Stimulated activated CD4-positive, alpha-beta T cell treated with anti-CD3 and anti-CD28 coated beads, TNF-alpha, amount 100 ng/mL, for 48 hours (primary cell): ENCODE measurements around the gene PDLIM1.

Experiments used
- DNase-seq, 3 donors: peaks; one replicate each; pipeline ENCODE4 v3.0.0-alpha.2; 2020; ENCODE audit warnings: low read depth in 3 of 3

The PDLIM1 gene

DNA sequence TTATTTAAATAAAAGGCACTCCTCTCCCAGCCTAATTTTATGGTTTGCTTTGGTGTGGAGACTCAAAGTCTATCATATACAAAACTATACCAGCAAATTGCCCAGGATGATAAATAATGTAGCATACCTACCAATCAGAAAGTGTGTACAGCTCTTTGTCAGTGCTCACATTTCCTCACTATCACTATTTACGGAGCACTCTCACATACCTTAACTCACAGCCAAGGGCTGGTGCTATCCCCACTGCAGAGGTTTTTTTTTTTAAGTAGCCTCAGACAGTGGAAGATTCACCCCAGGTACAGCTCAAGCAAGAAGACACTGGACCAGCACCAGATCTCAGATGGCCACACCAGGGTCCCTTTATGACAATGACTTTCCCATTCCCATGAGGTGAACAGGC lies 2.5 kb downstream of the PDLIM1 start:
- no peak for DNase-seq

DNA sequence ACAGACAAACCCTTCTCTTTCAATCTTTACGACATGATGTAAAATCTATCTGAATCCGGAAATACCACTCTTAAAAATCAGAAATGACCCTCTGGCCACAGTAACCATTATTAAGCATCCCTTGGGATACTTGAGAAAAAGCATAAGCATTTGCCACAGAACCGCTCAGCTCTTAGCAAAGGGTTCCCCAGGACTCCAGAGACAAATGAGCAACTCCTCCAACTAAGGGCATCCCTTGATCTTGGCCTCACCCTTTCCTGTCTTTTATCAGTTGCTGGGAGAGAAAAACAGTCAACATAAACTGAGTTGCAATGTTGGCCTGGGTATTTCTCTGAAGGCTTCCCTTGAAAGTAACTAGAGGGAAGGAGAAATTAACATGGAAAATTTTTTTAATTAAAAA lies 3.5 kb downstream of the PDLIM1 start:
- no peak for DNase-seq

DNA sequence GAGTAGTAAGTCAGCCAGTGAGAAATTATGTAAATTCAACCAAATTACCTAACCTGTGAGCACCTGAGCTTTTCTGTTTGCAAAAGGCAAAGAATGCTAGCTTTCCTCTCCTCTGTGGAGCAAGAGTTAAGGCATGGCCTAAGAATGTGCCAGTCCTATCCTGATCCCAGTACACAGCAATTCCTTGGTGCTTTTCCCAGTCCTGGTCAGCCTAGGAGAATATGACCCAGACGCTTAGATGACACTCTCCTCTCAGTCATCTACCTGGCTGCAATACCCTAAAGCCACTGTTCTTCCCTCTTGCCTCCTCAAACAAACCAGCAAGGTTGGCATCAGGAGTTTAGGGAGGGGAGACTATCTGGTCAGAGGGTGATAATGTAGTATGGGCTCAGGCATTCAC lies 4.1 kb downstream of the PDLIM1 start:
- no peak for DNase-seq

DNA sequence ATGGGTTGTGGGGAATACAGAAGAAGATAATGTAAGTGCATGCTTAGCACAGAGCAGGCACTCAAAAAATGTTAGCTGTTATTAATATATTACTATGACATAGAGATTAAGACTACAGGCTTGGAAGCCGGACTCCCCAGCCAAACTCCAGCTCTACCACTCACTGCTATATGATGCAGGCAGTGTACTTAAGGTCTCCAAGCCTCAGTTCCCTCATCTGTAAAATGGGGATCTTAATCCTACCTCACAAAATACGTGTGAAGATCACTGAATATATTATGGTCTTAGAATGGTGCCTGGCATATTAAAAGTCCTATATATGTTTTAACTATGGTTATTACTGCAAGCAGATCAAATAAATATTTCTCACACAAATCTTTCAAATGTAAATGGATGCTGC lies 5.2 kb downstream of the PDLIM1 start:
- no peak for DNase-seq

DNA sequence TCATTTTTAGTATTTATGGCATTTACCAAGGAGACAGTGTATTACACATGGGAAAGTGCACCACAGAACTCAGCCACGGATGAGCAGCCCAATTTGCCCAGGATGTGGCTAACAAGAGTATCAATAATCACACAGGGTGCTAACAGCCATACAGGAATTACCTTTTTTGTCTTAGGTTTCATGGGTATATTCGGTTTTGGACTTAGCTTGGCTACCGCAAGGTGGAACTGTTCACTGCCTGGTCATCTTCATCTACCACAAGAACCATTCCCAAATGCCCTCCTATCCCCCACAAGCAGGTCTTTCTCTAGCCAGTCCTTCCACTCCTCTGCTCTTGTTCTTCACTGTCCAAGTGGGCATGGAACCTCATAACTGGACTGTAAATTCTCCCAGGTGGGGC lies 6.0 kb downstream of the PDLIM1 start:
- no peak for DNase-seq

DNA sequence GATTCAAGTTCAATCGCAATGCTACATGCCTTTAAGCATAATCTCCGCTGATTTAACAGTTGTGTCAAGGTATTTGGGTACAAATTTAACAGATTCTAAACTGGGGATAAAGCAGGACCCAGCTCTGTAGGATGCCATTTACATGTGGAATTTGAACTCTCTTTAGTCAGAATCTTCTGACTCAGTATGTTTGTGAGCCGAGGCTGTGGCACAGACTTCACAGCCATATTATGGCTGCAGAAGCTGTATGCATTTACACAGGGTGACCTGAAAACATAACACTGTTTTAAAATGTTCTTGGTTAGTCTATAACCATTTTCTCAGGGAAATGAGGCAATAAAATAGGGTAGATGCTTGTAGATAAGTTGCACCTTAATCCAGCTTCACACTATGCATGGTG lies 8.7 kb downstream of the PDLIM1 start:
- no peak for DNase-seq

DNA sequence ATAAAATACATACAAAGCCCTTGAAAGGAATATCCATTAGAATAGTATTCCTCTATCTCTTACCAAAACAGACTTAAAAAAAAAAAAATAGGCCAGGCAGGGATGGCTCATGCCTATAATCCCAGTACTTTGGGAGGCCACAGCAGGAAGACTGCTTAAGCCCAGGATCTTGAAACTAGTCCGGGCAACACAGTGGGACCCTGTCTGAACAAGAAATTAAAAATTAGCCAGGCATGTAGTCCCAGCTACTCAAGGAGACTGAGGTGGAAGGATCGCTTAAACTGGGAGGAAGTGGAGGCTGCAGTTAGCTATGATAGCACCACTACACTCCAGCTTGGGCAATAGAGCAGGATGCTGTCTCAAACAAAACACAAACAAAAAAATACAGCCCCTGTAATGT lies 9.6 kb downstream of the PDLIM1 start:
- no peak for DNase-seq

DNA sequence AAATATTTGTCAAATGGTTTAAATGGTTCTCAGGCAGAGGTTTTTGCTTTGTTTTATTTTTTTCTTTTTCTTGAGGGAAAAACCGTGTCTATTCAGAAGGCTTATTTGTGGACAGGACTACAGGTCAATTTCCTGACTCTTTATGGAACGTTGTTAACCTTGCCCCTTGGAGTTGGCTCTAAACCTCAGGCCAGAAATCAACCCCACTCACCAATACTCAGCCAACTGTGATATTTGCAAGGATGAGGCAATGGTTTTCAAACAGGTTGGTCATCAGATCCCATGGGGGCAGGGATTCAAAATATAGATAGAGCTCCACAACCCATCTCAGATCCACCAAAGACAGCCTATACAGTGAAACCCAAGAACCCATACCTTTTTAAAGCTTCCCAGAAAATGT lies 10.2 kb downstream of the PDLIM1 start:
- DNase-seq, result no peak

DNA sequence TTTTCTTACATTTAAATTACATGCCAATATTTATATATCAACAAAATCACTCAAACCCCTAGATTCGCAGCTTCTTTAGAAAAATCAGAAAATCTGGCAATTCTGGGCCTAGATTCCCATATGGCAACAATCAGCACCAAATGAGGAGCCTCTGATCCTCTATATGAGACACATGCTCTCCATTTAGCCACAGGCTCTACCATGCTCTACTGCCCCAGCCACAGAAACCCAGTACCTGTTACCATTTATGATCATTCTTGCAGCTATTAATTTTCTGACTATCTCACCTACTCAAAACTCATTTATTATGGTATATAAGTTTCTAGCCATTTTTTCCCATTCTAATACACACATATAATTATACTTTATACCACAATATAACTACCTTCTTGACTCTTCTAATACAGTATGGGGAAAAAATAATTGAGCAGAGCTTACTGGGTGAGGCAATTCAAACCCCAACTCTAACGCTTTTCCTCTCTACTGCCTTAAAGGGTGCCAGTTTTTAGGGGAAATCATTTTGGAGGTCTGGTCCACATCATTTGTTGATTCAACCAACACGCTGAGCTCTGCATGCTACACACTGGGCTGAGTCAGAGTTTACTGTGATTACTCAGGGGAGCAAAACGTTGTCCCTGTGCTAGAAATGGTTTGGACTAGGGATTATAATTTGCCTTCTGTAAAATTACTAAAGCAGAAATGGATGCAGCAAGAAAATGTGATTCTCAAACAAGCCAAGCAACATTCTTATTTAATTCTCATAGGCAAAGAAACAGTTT lies 11.6 kb downstream of the PDLIM1 start:
- no peak for DNase-seq

DNA sequence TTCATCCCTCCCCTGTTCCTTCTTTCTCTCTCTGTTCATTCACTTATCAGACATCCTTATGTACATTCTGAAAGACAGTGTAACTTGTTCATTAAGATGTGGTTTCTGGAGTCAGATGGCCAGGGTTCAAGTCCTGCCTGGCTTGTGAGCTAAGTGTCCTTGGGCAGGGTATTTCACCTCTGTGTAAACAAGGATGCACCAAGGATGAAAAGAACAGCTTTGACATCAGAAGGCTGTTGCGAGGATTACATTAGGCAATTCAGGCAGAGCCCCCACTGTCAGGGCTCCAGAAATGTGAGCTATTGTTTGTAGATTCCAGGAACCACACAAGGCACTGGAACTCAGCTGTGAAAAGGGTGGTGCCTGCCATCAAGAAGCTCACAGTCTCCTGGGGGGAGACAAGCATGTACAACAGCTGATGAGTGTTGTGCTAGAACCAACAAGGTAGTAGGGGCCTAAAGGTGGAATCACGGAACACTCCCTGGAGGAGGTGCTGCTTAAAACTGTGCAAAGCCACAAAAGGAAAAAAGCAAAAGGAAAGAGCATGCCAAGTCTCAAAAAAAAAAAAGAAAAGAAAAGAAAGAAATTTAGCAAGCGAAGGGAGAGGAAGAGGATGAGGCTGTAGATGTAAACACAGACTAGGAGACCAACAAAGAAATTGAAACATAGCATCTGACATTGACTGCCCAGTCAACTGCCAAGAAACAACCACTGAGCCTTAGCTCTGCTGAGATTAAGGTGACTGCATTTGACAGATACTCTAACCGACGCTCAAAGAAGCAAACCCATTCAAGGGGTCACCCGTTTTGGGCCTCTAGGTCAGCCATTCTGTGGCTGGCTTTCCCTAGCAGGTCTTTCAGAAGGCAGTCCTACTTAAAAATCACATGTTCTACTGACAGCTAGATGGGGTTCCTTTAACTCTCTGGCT lies 12.5 kb downstream of the PDLIM1 start:
- no peak for DNase-seq

DNA sequence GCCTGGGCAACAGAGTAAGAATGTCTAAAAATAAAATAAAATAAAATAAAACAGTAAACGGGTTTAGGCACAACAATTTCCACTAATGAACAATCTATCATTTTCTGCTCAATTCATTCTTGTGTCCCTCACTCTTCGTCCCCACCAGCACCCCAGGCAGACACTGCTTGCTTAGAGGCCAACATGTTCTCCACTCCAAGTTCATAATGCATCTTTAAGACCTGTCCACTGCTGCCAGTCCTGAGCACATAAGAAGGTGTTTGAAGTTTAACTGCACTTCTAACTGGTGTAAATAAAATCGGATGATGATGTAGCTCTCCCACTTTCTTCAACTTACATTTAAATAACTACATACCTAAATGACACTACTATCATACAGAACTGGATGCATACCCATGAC lies 13.2 kb downstream of the PDLIM1 start:
- no peak for DNase-seq

DNA sequence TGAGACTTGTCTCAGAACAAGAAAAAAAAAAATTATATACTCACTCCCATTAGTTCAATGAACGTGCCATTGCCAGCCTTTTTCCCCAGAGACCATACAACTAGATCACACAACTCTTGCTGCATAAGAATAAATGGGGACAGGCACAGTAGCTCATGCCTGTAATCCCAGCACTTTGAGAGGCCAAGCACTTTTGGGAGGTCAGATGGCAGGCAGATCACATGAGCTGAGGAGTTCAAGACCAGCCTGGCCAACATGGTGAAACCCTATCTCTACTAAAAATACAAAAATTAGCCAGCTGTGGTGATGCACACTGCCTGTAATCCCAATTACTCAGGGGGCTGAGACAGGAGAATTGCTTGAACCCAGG lies 13.6 kb downstream of the PDLIM1 start:
- DNase-seq, result no peak

DNA sequence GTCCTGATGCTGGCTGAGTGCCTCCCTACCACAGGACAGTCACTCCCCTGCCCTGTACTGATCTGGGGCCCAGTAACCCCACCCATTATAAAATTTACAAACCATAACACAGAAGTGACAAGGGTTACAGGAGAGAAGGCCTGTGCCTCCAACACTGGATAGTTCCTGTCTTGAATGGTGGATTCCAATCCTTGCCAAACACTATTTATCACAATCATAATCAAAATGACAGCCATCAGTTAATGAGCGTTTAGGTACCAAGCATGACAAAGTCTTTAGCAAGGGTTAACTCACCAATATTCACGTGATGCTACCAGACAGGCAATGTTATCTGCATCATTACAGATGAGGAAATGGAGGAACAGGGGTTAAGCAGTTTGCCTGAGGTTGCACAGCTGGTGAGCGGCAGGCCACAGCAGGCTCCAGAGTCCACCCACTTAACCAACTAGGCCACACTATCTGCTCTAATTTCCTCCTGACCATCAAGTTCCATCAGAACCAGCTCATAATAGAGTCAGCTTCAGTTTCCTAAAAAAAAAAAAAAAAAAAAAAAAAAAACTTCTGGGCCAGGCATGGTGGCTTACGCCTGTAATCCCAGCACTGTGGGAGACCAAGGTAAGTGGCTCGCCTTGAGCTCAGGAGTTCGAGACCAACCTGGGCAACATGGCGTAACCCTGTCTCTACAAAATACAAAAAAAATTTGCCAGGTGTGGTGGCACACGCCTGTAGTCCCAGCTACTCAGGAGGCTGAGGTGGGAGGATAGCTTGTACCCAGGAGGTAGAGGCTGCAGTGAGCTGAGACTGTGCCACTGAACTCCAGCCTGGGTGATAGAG lies 14.2 kb downstream of the PDLIM1 start:
- DNase-seq, result no peak

DNA sequence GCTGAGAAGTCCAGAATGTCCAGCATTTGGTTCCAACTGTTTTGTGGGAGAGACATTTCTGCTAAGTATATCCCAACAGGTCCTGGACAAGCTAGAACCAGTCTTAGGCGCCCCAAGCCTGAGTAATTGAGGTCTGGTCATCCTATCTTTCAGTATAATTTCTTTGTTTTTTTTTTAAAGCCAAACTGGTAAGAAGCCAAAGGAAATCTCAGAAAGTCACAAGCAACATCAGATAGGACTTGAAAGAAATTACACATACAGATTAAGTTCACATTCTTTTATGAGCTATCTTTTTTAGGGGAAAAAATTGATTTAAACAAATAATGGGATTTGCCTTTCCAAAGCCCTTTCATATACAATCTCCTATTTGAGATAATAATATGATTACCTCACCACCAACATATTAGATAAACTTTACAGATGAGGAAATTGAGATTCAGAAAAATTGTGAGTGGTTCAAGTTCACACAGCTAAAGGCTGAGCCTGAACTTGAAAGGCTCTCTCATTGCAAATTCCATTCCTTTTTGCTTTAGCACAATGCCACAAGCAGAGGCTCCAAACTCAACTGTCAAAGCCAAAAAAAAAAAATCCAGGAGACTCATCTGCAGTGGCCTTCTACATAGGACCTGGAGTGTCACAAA lies 15.0 kb downstream of the PDLIM1 start:
- DNase-seq, result no peak

DNA sequence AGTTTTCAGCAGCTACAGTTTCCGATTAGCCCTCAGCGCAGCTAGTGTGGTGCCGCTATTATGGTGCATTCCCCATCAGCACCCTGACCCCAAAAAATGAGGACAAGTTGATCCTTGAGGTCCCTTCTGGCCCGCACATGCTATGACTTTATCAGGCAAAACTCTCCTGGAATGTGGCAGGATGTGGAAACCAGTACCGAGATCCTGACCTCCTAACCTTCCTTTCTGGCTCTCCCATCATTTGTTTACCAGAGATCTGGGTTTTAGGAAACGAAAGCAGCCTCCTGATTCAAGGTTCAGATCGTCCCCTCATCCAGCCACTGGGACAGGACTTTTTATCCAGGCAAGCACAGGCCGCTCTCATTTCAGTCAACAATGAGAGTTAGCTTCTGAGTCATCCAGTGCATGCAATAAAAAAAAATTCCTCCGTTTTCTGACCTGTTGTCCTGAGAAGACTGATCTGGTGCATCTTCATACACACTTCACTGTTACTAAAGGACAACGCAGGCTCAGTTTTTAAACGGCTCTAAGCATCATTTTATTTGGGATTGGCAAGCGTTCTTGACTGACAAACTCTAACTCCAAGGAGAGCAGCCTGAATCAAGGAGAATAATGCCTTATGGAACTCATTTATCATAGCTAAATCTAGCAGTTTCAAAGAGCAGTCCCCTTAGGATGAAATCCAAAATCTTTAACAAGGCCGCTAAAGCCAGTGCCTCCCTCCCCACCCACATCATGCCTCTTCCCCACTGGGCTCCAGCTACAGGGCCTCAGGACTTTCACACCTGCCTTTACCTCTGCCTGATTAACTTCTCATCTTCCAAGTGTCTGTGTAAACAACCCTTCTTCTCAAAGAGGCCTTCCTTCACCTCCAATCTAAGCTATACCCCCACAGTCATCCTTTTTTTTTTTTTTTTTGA lies 17.1 kb downstream of the PDLIM1 start:
- no peak for DNase-seq

DNA sequence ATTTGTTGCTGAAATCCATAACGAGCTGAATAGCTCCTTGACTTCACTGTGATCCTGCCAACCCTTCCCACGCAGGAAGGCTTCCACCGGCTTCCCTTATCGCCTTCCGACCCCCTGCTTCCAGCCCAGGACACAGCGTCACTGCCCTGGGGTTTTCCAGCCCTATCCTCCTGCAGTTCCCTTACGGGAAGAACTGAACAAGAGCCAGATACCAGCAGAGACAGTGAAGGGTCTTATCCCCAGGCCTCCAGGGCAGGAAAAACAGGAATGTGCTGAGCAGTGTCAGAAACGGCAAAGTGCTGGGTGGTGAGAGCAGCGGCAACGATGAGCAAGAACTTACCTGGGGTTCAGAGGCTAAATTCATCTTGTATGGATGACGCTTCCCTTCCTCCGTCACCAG lies 22.4 kb downstream of the PDLIM1 start:
- no peak for DNase-seq

DNA sequence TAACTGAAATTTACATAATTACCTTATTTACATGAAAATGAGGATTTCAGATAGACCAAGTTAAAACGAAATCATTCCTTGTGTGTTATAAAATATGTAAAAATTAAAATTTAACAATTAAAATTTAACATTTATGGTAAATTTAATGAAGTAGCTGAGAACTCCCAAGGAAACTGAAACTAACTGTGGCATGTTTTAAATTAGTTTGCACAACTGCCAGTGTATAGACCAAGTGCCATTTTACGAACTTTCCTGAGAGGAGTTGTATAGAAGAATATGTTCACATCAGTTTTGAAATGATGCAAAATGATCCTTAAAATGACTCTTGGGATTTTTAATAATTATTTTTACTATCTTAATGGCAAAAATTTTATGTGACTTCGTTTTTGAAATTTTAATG lies 23.6 kb downstream of the PDLIM1 start:
- no peak for DNase-seq

DNA sequence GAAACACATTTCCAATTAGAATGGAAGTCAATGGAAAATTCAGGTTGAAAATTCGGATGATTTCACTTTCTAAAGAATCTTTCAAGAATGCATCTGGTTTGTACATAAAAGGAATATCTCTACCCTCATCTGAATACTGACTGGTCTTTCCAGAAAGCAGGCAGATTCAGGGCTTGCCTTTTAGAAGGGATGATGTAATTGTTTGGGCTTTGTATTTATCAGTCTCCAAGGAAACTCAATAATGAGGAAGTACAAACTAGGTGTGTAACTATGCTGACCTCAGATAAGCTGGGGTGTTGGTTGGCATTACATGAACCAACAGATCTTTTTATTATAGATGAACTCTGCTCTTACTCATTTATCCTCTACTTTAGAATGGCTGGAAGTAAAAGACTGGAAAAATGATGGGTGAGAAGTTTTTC lies 24.1 kb downstream of the PDLIM1 start:
- DNase-seq, result no peak

DNA sequence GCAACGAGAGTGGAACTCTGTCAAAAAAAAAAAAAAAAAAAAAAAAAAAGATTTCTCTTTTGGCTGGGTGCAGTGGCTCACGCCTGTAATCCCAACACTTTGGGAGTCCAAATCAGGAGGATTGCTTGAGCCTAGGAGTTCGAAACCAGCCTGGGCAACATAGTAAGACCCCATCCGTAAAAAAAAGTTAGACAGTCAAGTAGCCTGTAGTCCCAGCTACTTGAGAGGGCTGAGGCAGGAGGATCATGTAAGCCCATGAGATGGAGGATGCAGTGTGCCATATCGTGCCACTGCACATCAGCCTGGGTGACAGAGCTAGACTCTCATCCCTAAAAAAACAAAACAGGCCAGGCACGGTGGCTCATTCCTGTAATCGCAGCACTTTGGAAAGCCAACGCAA lies 25.2 kb downstream of the PDLIM1 start:
- no peak for DNase-seq

DNA sequence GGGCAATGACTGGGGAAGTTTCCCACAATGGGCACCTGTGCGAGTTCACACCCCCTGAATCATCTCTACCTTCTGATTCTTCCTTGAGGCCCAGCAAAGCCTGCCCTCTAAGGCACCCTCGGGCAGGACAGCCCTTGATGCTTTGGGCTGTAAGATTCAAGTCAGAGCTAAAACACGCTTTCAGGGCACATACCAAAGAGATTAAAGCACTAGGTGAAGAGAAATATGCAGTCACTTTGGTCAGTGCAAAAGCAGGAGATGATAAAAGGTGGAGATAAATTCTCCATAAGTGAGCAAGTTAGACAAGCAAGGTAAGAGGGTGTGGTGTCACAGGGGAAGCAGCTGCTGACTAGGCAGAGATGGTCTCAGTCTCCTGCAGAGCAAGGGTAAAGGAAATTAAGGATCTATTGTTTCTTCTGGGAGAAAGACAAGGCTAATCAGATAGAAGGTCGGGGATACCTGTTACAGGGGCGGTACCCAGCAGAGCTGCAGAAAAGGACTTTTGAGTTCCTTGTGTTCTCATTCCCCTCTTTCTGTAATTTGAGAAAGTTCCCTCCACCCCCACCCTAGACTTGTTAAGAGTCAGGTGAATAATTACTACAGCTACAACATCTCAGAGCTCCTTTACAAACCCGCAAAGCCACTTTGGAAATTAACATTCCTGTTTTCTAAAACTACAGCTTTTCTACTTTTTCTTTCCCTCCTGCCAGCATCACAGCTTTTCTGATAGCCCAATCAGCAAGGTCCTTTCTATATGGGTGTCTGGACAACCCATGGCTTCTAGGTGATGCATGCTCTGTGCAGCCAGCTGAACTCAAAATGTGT lies 26.4 kb downstream of the PDLIM1 start:
- no peak for DNase-seq
